ENCODE data around the gene MTUS2. TPM values are rescaled to one million over a fixed set of nuclear protein-coding genes. Genes with fewer than 3 reads are reported as not detected.

The MTUS2 gene
- total RNA-seq, 2 donors from 2014 or later = 4.0 to 5.4 TPM

GRCh38 chr13:29160862-29161261 lies 340.7 kb downstream of the MTUS2 start:
- no peak overlapping the region for H3K27ac ChIP-seq
- WGBS, 2 donors = 40 to 81% methylated on average over 3 of the region's 3 CpGs
- no peaks in the 10 kb centered on the region for H3K9me3 ChIP-seq
- no peaks in the 10 kb centered on the region for H3K36me3 ChIP-seq (replicated peaks in 1 of 2; ENCODE audit: insufficient read depth in 1 of 2, low read depth in 2 of 2)
- ATAC-seq = no peak
- no peaks in the 10 kb centered on the region for H3K27me3 ChIP-seq
- TF ChIP-seq CTCF (IDR thresholded peaks at IDR 0.05) (no peak), POLR2A (IDR thresholded peaks at IDR 0.05) (no peak)
- H3K4me3 ChIP-seq = no peak overlapping the region
- intact Hi-C loops (cut with DNase I) = no loop called here
- DNase-seq = no peak
- no peaks in the 10 kb centered on the region for H3K4me1 ChIP-seq

- Histone ChIP-seq H3K9me3 (no peaks in the 10 kb centered on the region), H3K4me1 (no peaks in the 10 kb centered on the region), H3K36me3 (replicated peaks in 1 of 2; ENCODE audit: insufficient read depth in 1 of 2, low read depth in 2 of 2) (no peaks in the 10 kb centered on the region), H3K27ac (no peak overlapping the region), H3K4me3 (no peak overlapping the region), H3K27me3 (no peaks in the 10 kb centered on the region)
- WGBS, 2 donors = 57 to 63% methylated on average over 6 of the region's 6 CpGs
- ATAC-seq (no peak), DNase-seq (no peak)
- intact Hi-C loops (cut with DNase I) = no loop called here
- TF ChIP-seq CTCF (IDR thresholded peaks at IDR 0.05) = no peak
- TF ChIP-seq POLR2A (IDR thresholded peaks at IDR 0.05) = no peak
These were observed 341.5 kb downstream of the MTUS2 start for GRCh38 chr13:29161676-29162075.

GRCh38 chr13:29162638-29163235 lies 342.6 kb downstream of the MTUS2 start:
- Histone ChIP-seq H3K4me1 (no peaks in the 10 kb centered on the region), H3K4me3 (no peak overlapping the region), H3K36me3 (replicated peaks in 1 of 2; ENCODE audit: insufficient read depth in 1 of 2, low read depth in 2 of 2) (no peaks in the 10 kb centered on the region), H3K9me3 (no peaks in the 10 kb centered on the region), H3K27ac (no peak overlapping the region), H3K27me3 (no peaks in the 10 kb centered on the region)
- no peak for ATAC-seq
- TF ChIP-seq CTCF (IDR thresholded peaks at IDR 0.05) (no peak), POLR2A (IDR thresholded peaks at IDR 0.05) (no peak)
- intact Hi-C loops (cut with DNase I) = no loop called here
- DNase-seq = no peak
- 45 to 51% methylated on average over 6 of the region's 6 CpGs for WGBS, 2 donors

GRCh38 chr13:29164116-29164515 lies 344.0 kb downstream of the MTUS2 start:
- intact Hi-C loops (cut with DNase I) = no loop called here
- no peaks in the 10 kb centered on the region for H3K9me3 ChIP-seq
- ATAC-seq = no peak
- H3K36me3 ChIP-seq (replicated peaks in 1 of 2; ENCODE audit: insufficient read depth in 1 of 2, low read depth in 2 of 2) = no peaks in the 10 kb centered on the region
- TF ChIP-seq CTCF (IDR thresholded peaks at IDR 0.05) = no peak
- no peak for TF ChIP-seq POLR2A (IDR thresholded peaks at IDR 0.05)
- H3K27me3 ChIP-seq = no peaks in the 10 kb centered on the region
- 85 to 91% methylated on average over 7 of the region's 7 CpGs for WGBS, 2 donors
- DNase-seq = no peak
- no peak overlapping the region for H3K4me3 ChIP-seq
- H3K4me1 ChIP-seq = no peaks in the 10 kb centered on the region
- no peak overlapping the region for H3K27ac ChIP-seq

- no peak for ATAC-seq
- Histone ChIP-seq H3K27ac (no peak overlapping the region), H3K27me3 (no peaks in the 10 kb centered on the region), H3K9me3 (no peaks in the 10 kb centered on the region), H3K4me1 (no peaks in the 10 kb centered on the region), H3K4me3 (no peak overlapping the region), H3K36me3 (replicated peaks in 1 of 2; ENCODE audit: insufficient read depth in 1 of 2, low read depth in 2 of 2) (no peaks in the 10 kb centered on the region)
- 60 to 81% methylated on average over 3 of the region's 3 CpGs for WGBS, 2 donors
- no peak for TF ChIP-seq CTCF (IDR thresholded peaks at IDR 0.05)
- no peak for TF ChIP-seq POLR2A (IDR thresholded peaks at IDR 0.05)
- no peak for DNase-seq
- intact Hi-C loops (cut with DNase I) = no loop called here
These were observed 345.1 kb downstream of the MTUS2 start for GRCh38 chr13:29165216-29165615.

Data from body of pancreas (tissue), 4 donors.